Measurements from ENCODE around the gene LENG1.

LENG1 gene

DNA sequence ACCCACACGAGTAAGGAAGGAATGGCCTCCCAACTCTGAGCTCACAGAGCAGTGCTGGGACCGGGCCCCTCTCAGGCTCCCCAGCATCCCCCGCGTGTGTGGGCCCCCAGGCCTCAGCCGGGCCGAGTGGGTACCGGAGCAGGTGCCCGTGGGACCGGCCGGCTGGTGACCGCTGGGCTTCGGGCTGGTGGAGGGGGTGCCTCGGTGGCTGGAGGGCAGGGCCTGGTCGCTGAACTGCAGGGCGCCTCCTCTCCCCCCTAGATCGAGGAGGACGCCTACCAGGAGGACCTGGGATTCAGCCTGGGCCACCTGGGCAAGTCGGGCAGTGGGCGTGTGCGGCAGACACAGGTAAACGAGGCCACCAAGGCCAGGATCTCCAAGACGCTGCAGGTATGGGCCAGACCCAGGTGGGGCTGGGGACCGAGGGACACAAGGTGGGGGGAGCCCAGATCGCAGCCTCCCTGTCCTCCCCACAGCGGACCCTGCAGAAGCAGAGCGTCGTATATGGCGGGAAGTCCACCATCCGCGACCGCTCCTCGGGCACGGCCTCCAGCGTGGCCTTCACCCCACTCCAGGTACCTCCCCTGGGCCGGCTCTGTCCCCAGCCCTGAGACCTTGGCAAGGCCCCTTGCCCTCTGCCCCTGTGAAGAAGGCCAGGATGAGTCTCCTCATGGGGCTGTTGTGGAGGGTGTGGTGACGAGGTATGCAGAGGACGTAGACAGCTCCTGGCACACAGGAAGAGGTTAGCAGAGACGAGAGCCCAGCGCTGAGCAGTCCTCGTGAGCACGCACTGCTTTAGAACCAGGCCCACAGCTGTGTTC, 30.5 kb downstream of the LENG1 start:
- TF ChIP-seq, protein P1, sequence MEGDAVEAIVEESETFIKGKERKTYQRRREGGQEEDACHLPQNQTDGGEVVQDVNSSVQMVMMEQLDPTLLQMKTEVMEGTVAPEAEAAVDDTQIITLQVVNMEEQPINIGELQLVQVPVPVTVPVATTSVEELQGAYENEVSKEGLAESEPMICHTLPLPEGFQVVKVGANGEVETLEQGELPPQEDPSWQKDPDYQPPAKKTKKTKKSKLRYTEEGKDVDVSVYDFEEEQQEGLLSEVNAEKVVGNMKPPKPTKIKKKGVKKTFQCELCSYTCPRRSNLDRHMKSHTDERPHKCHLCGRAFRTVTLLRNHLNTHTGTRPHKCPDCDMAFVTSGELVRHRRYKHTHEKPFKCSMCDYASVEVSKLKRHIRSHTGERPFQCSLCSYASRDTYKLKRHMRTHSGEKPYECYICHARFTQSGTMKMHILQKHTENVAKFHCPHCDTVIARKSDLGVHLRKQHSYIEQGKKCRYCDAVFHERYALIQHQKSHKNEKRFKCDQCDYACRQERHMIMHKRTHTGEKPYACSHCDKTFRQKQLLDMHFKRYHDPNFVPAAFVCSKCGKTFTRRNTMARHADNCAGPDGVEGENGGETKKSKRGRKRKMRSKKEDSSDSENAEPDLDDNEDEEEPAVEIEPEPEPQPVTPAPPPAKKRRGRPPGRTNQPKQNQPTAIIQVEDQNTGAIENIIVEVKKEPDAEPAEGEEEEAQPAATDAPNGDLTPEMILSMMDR (IDR thresholded peaks at IDR 0.05; ENCODE audit: borderline replicate concordance, extremely low read depth, low read length, poor library complexity, severe bottlenecking), result no peak
- TF ChIP-seq EZH2 (IDR thresholded peaks at IDR 0.05; ENCODE audit: borderline replicate concordance, low read depth, low read length, severe bottlenecking), result no peak

DNA sequence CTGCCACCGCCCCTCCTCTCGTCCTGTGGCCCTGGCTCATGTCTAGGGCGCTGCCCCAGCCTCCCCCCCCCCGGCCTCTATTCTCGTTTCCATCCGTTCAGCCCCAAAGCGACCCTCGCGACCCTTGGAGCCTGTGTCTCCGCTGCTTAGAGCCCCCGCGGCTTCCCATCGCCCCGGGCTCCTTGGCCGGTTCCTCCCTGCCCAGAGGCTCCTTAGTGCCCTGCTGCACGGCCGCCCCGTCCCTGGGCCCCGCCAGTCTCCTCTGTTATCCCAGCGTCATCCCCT, 31.1 kb downstream of the LENG1 start:
- Histone ChIP-seq H4K20me1 (ENCODE audit: insufficient read depth, low read length) (peaks cover 14% of the 10 kb centered on the region), H3K36me3 (ENCODE audit: insufficient read depth, low read length) (peaks cover 77% of the 10 kb centered on the region), H3K79me2 (ENCODE audit: insufficient read depth, low read length) (no peaks in the 10 kb centered on the region), H3K27me3 (ENCODE audit: insufficient read depth, low read length, poor library complexity) (no peaks in the 10 kb centered on the region), H3K4me3 (ENCODE audit: low read depth in 1 of 2, low read length in 2 of 2) (no peak overlapping the region), H3K9me3 (ENCODE audit: insufficient read depth, low read length, severe bottlenecking) (no peaks in the 10 kb centered on the region), H3K27ac (ENCODE audit: low read length) (no peak overlapping the region), H3K9ac (ENCODE audit: low read depth, low read length) (no peak overlapping the region), H2AFZ (ENCODE audit: low read depth, low read length) (no peak overlapping the region), H3K4me1 (ENCODE audit: insufficient read depth, low read length) (no peaks in the 10 kb centered on the region), H3K4me2 (ENCODE audit: insufficient read depth, low read length) (no peak overlapping the region)
- TF ChIP-seq EZH2 (IDR thresholded peaks at IDR 0.05; ENCODE audit: borderline replicate concordance, low read depth, low read length, severe bottlenecking), result no peak
- TF ChIP-seq, protein P1 (IDR thresholded peaks at IDR 0.05; ENCODE audit: borderline replicate concordance, extremely low read depth, low read length, poor library complexity, severe bottlenecking), result no peak
- ATAC-seq (ENCODE audit: insufficient read depth, low read depth) (no peak), DNase-seq (no peak)

More for the DNA sequence above, 30.5 kb downstream of the LENG1 start:
- Histone ChIP-seq H3K9ac (ENCODE audit: low read depth, low read length) (no peak overlapping the region), H3K79me2 (ENCODE audit: insufficient read depth, low read length) (no peaks in the 10 kb centered on the region), H3K4me3 (ENCODE audit: low read depth in 1 of 2, low read length in 2 of 2) (no peak overlapping the region), H4K20me1 (ENCODE audit: insufficient read depth, low read length) (peaks cover 18% of the 10 kb centered on the region), H3K36me3 (ENCODE audit: insufficient read depth, low read length) (peaks cover 71% of the 10 kb centered on the region), H3K4me2 (ENCODE audit: insufficient read depth, low read length) (no peak overlapping the region), H2AFZ (ENCODE audit: low read depth, low read length) (no peak overlapping the region), H3K27me3 (ENCODE audit: insufficient read depth, low read length, poor library complexity) (no peaks in the 10 kb centered on the region), H3K27ac (ENCODE audit: low read length) (no peak overlapping the region), H3K4me1 (ENCODE audit: insufficient read depth, low read length) (no peaks in the 10 kb centered on the region), H3K9me3 (ENCODE audit: insufficient read depth, low read length, severe bottlenecking) (no peaks in the 10 kb centered on the region)
- no peak for ATAC-seq (ENCODE audit: insufficient read depth, low read depth)
- no peak for DNase-seq

DNA sequence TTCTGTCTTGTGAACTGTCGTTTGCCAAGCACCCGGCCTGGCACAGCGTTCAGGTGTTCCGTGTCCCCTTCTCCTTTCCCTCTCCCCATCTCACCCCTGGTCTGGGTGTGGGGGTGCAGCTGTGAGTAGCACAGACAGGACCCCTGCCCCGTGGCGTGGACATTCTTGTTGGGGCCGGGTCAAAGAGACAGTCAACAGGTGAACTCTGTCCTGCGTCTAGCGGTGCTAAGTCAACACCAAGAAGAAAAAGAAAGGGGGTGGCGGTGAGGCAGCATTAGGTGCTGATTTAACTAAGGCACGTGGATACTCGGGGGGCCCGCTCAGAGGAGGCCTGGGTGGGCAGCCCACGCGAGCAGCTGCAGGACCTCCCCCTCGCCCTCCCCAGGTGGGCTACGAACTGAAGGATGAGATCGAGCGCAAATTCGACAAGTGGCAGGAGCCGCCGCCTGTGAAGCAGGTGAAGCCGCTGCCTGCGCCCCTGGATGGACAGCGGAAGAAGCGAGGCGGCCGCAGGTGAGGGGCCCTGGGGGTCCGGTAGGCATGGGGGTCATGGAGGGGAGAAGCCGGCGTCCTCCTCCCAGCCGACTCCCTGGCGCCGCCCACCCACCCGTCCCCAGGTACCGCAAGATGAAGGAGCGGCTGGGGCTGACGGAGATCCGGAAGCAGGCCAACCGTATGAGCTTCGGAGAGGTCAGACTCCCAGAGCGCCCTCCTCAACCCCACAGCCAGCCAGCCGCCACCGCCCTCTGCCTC, 31.7 kb downstream of the LENG1 start:
- Histone ChIP-seq H3K4me2 (ENCODE audit: insufficient read depth, low read length) (no peak overlapping the region), H3K9me3 (ENCODE audit: insufficient read depth, low read length, severe bottlenecking) (no peaks in the 10 kb centered on the region), H3K4me1 (ENCODE audit: insufficient read depth, low read length) (no peaks in the 10 kb centered on the region), H3K36me3 (ENCODE audit: insufficient read depth, low read length) (peaks cover 82% of the 10 kb centered on the region), H3K27me3 (ENCODE audit: insufficient read depth, low read length, poor library complexity) (no peaks in the 10 kb centered on the region), H3K9ac (ENCODE audit: low read depth, low read length) (no peak overlapping the region), H3K4me3 (ENCODE audit: low read depth in 1 of 2, low read length in 2 of 2) (no peak overlapping the region), H3K79me2 (ENCODE audit: insufficient read depth, low read length) (no peaks in the 10 kb centered on the region), H2AFZ (ENCODE audit: low read depth, low read length) (no peak overlapping the region), H4K20me1 (ENCODE audit: insufficient read depth, low read length) (peaks cover 10% of the 10 kb centered on the region), H3K27ac (ENCODE audit: low read length) (no peak overlapping the region)
- ATAC-seq (ENCODE audit: insufficient read depth, low read depth) (no peak), DNase-seq (no peak)
- TF ChIP-seq EZH2 (IDR thresholded peaks at IDR 0.05; ENCODE audit: borderline replicate concordance, low read depth, low read length, severe bottlenecking), result no peak
- TF ChIP-seq, protein P1 (IDR thresholded peaks at IDR 0.05; ENCODE audit: borderline replicate concordance, extremely low read depth, low read length, poor library complexity, severe bottlenecking), result no peak

Data from DND-41 (cell line).